A549 (cell line): ENCODE results near the gene RARG. TPM values are rescaled to one million over a fixed set of nuclear protein-coding genes. Genes with fewer than 3 reads are reported as not detected.

Experiments
- ATAC-seq, 2 experiments: fragments of 200-7000 bp in 1 of 2; fragments of >200 bp in 1 of 2; cut with Nextera tagmentation in 1 of 2; cut with Tn5 transposase in 1 of 2; 3 replicates each; pipeline versions ENCODE4 v1.8.0 to v1.9.1; 2018 to 2020; ENCODE audit warnings: mild to moderate bottlenecking in 1 of 2, moderate library complexity in 1 of 2
- CTCF ChIA-PET: fragments of 300-600 bp; sonication (Branson Sonifier 250); formaldehyde crosslinking; extraction: SDS; loops from one replicate; lab custom pipeline; 2021; ENCODE audit warnings: antibody characterized with exemption, inconsistent platforms; lab: Yijun Ruan, JAX
- POLR2A ChIA-PET: fragments of 350-600 bp; formaldehyde crosslinking; extraction: SDS; loops from one replicate; lab custom pipeline; 2021; ENCODE audit warnings: antibody characterized with exemption, inconsistent platforms; lab: Yijun Ruan, JAX
- DNase-seq, 2 experiments: peaks; one replicate each; pipeline versions ENCODE4 v3.0.0 to v3.0.0-alpha.2; 2011 to 2016; ENCODE audit warnings: low read depth in 1 of 2, low spot score in 1 of 2
- FAIRE-seq: peaks from 2 replicates; lab custom pipeline; 2011; peaks lifted over from hg19 to GRCh38; lab: Jason Lieb, UNC
- H3K27ac ChIP-seq, 2 experiments: fragments of >200 bp; sonication (Bioruptor Twin); formaldehyde crosslinking; 3 replicates each; pipeline ENCODE4 v1.5.1; 2016 to 2017
- H3K4me1 ChIP-seq: fragments of >200 bp; sonication (Bioruptor Twin); formaldehyde crosslinking; 3 replicates; pipeline ENCODE4 v1.6.1; 2016
- H3K4me2 ChIP-seq: fragments of >200 bp; sonication (Bioruptor Twin); formaldehyde crosslinking; 3 replicates; pipeline ENCODE4 v1.6.1; 2016
- H3K4me3 ChIP-seq: fragments of >200 bp; sonication (Bioruptor Twin); formaldehyde crosslinking; 3 replicates; pipeline ENCODE4 v1.5.1; 2016
- H3K9me3 ChIP-seq: fragments of >200 bp; sonication (Bioruptor Twin); formaldehyde crosslinking; 3 replicates; pipeline ENCODE4 v1.6.1; 2016
- BCL3 ChIP-seq: fragments of >200 bp; sonication (Bioruptor Twin); formaldehyde crosslinking; IDR thresholded peaks from 3 replicates; pipeline ENCODE4 v1.6.1; 2016
- BHLHE40 ChIP-seq: IDR thresholded peaks from 2 replicates; pipeline ENCODE4 v1.6.1; 2012; ENCODE audit warnings: low read depth, low read length, inconsistent platforms
- EHMT2 ChIP-seq: fragments of 200-600 bp; sonication (generic); IDR thresholded peaks from 2 replicates; pipeline ENCODE4 v1.6.1; 2016; ENCODE audit warnings: antibody characterized with exemption, low read depth, mild to moderate bottlenecking, moderate library complexity
- ELK1 ChIP-seq: fragments of 150-350 bp; IDR thresholded peaks from 2 replicates; pipeline ENCODE4 v1.6.1; 2014; ENCODE audit warnings: low read depth, mild to moderate bottlenecking, low read length
- EP300 ChIP-seq, 2 experiments: fragments of >200 bp; sonication (Bioruptor Twin); formaldehyde crosslinking; IDR thresholded peaks; 2 replicates in 1 of 2; 3 replicates in 1 of 2; pipeline ENCODE4 v1.6.1; 2016 to 2017
- FOSB ChIP-seq: fragments of 250-450 bp; sonication (Bioruptor Pico); IDR thresholded peaks from 2 replicates; pipeline ENCODE4 v1.5.0; 2020; ENCODE audit warnings: mild to moderate bottlenecking, moderate library complexity
- FOXS1 ChIP-seq: fragments of 250-450 bp; sonication (Bioruptor Pico); IDR thresholded peaks from 2 replicates; pipeline ENCODE4 v1.5.0; 2020; ENCODE audit warnings: mild to moderate bottlenecking, moderate library complexity
- GATA3 ChIP-seq: IDR thresholded peaks from 2 replicates; pipeline ENCODE4 v1.6.1; 2012; ENCODE audit warnings: borderline replicate concordance
- HDAC2 ChIP-seq: fragments of 200-600 bp; sonication (generic); IDR thresholded peaks from 2 replicates; pipeline ENCODE4 v1.6.1; 2016
- HMGXB4 ChIP-seq: fragments of 250-450 bp; sonication (Bioruptor Pico); IDR thresholded peaks from 2 replicates; pipeline ENCODE4 v1.5.0; 2021; ENCODE audit warnings: mild to moderate bottlenecking, moderate library complexity, borderline replicate concordance
- HOXA7 ChIP-seq: fragments of 250-450 bp; sonication (Bioruptor Pico); IDR thresholded peaks from 2 replicates; pipeline ENCODE4 v1.5.0; 2020; ENCODE audit warnings: mild to moderate bottlenecking, moderate library complexity
- JUN ChIP-seq, 2 experiments: fragments of >200 bp; sonication (Bioruptor Twin); formaldehyde crosslinking; IDR thresholded peaks; 2 replicates in 1 of 2; 3 replicates in 1 of 2; pipeline ENCODE4 v1.6.1; 2016 to 2017
- KDM1A ChIP-seq: fragments of 200-600 bp; sonication (generic); IDR thresholded peaks from 2 replicates; pipeline ENCODE4 v1.6.1; 2016; ENCODE audit warnings: low read depth, mild to moderate bottlenecking
- MAZ ChIP-seq: fragments of 150-350 bp; IDR thresholded peaks from 2 replicates; pipeline ENCODE4 v1.6.1; 2014; ENCODE audit warnings: antibody characterized with exemption, low read depth, low read length, borderline replicate concordance
- NPAS2 ChIP-seq: fragments of 250-450 bp; sonication (Bioruptor Pico); IDR thresholded peaks from 2 replicates; pipeline ENCODE4 v1.8.0; 2022; ENCODE audit warnings: mild to moderate bottlenecking, moderate library complexity, borderline replicate concordance
- POLR2A ChIP-seq: IDR thresholded peaks from 2 replicates; pipeline ENCODE4 v1.6.1; 2012; ENCODE audit warnings: mild to moderate bottlenecking, low read length
- POLR2AphosphoS2 ChIP-seq: conservative IDR thresholded peaks from 2 replicates; pipeline ENCODE4 v1.6.1; 2012; ENCODE audit warnings: low read length, improper control_type of control experiment, inconsistent platforms
- RARB ChIP-seq: fragments of 250-450 bp; sonication (Bioruptor Pico); IDR thresholded peaks from 2 replicates; pipeline ENCODE4 v1.8.0; 2021; ENCODE audit warnings: mild to moderate bottlenecking, moderate library complexity
- RCOR1 ChIP-seq: fragments of 150-350 bp; IDR thresholded peaks from 2 replicates; pipeline ENCODE4 v1.6.1; 2014; ENCODE audit warnings: antibody characterized with exemption, low read length, low read depth
- RFX5 ChIP-seq: fragments of 450-650 bp; IDR thresholded peaks from 2 replicates; pipeline ENCODE4 v1.7.1; 2014; ENCODE audit warnings: antibody characterized with exemption, mild to moderate bottlenecking, moderate library complexity
- SMC3 ChIP-seq: fragments of >200 bp; sonication (Bioruptor Twin); formaldehyde crosslinking; IDR thresholded peaks from 3 replicates; pipeline ENCODE4 v1.6.1; 2018; ENCODE audit warnings: inconsistent platforms
- TFCP2L1 ChIP-seq: fragments of 250-450 bp; sonication (Bioruptor Pico); IDR thresholded peaks from 2 replicates; pipeline ENCODE4 v1.5.0; 2021; ENCODE audit warnings: mild to moderate bottlenecking
- ZFP36 ChIP-seq: fragments of 450-650 bp; IDR thresholded peaks from 2 replicates; pipeline ENCODE4 v1.6.1; 2014; ENCODE audit warnings: borderline replicate concordance; ENCODE audit not compliant: partially characterized antibody
- ZNF302 ChIP-seq: fragments of 250-450 bp; sonication (Bioruptor Pico); IDR thresholded peaks from 2 replicates; pipeline ENCODE4 v1.9.0; 2021; ENCODE audit warnings: inconsistent platforms, mild to moderate bottlenecking, moderate library complexity
- WGBS: methylation state at CpG from one replicate; pipeline ENCODE4 v1.1.6; 2017; ENCODE audit errors: missing lambda C conversion rate; 5-methylcytosine and 5-hydroxymethylcytosine counted together
- polyA plus RNA-seq, 4 experiments: library from polyadenylated mRNA; depleted of rRNA in 3 of 4; stranded (reverse); fragments of >200 nt; fragmentation: RNase III in 1 of 4; extraction: RNeasy Plus Mini Kit Qiagen cat#74134 plus additional on column Dnase treatment in 1 of 4; gene quantifications; 2 replicates in 3 of 4; 3 replicates in 1 of 4; pipeline ENCODE4 v1.2.3, GENCODE V29; 2011 to 2017
- TF ChIP-seq, protein P1 (sequence below): IDR thresholded peaks from 2 replicates; pipeline ENCODE4 v1.6.1; 2012
- TF ChIP-seq, protein P2 (sequence below): IDR thresholded peaks from 2 replicates; pipeline ENCODE4 v1.6.1; 2012

RARG gene
- polyA plus RNA-seq, 2 of the 4 experiments (the other 2 are of a cell fraction): 15.6 to 17.2 TPM

- H3K4me2 ChIP-seq: no peak overlapping the region
- TF ChIP-seq ELK1: no peak
- TF ChIP-seq SMC3: no peak
- no peak for TF ChIP-seq POLR2AphosphoS2
- TF ChIP-seq HMGXB4 (CRISPR knock-in tag): no peak
- no peak for TF ChIP-seq RARB
- no peak for TF ChIP-seq EP300 (IDR thresholded peaks at IDR 0.05)
- no peak for TF ChIP-seq FOXS1 (CRISPR knock-in tag)
- TF ChIP-seq HOXA7 (CRISPR knock-in tag): no peak
- TF ChIP-seq, protein P1, sequence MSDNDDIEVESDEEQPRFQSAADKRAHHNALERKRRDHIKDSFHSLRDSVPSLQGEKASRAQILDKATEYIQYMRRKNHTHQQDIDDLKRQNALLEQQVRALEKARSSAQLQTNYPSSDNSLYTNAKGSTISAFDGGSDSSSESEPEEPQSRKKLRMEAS: no peak
- no peak for TF ChIP-seq EHMT2
- TF ChIP-seq MAZ: no peak
- no peak for TF ChIP-seq BCL3
- no peak for TF ChIP-seq GATA3
- TF ChIP-seq, protein P2, sequence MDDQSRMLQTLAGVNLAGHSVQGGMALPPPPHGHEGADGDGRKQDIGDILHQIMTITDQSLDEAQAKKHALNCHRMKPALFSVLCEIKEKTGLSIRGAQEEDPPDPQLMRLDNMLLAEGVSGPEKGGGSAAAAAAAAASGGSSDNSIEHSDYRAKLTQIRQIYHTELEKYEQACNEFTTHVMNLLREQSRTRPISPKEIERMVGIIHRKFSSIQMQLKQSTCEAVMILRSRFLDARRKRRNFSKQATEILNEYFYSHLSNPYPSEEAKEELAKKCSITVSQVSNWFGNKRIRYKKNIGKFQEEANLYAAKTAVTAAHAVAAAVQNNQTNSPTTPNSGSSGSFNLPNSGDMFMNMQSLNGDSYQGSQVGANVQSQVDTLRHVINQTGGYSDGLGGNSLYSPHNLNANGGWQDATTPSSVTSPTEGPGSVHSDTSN: no peak
- no peak for TF ChIP-seq RCOR1
- TF ChIP-seq RFX5: no peak
- TF ChIP-seq HDAC2: no peak
- TF ChIP-seq JUN (IDR thresholded peaks at IDR 0.05): no peak
- no peak for TF ChIP-seq TFCP2L1 (CRISPR knock-in tag)
- TF ChIP-seq BHLHE40: no peak
- CTCF ChIA-PET: interaction anchor here (0.5 to 36.2 kb wide), 3 partner anchors 8 to 575 kb away, joined by 3 to 646 read pairs (median 451); partner anchors contain the start of gene ITGB7
- WGBS: 91% methylated on average over 8 of the region's 8 CpGs
- peaks cover 54% of the 10 kb centered on the region for H3K4me1 ChIP-seq
- H3K4me3 ChIP-seq: no peak overlapping the region
- no peaks in the 10 kb centered on the region for H3K9me3 ChIP-seq
- DNase-seq: no peak
- H3K27ac ChIP-seq: peak overlapping the region; percentile 7 to 79; a peak in 4 of 6 replicates
- no peak for FAIRE-seq
- no peak for ATAC-seq
- POLR2A ChIA-PET: interaction anchor here (1.3 to 2.6 kb wide), 2 partner anchors 11 to 125 kb away, joined by 3 to 13 read pairs; partner anchors contain the start of genes CSAD, PFDN5 and ZNF740
Observed at GRCh38 chr12:53170215-53170614, 61.8 kb downstream of the RARG start.

GRCh38 chr12:53169644-53170043 lies 62.4 kb downstream of the RARG start:
- 89% methylated on average over 7 of the region's 7 CpGs for WGBS
- H3K9me3 ChIP-seq: no peaks in the 10 kb centered on the region
- peak overlapping the region in 1 of 2 experiments; percentile 79; a peak in 4 of 6 replicates for H3K27ac ChIP-seq
- CTCF ChIA-PET: interaction anchor here (0.6 to 36.2 kb wide), 4 partner anchors 8 to 111 kb away, joined by 3 to 646 read pairs (median 228); partner anchors contain the start of gene ITGB7
- TF ChIP-seq KDM1A (no peak), ZNF302 (CRISPR knock-in tag) (no peak), POLR2A (no peak), BCL3 (no peak), RCOR1 (no peak), HMGXB4 (CRISPR knock-in tag) (no peak), BHLHE40 (no peak), JUN (IDR thresholded peaks at IDR 0.05) (no peak), HOXA7 (CRISPR knock-in tag) (no peak), FOSB (CRISPR knock-in tag) (no peak), ZFP36 (no peak), NPAS2 (CRISPR knock-in tag) (no peak)
- POLR2A ChIA-PET: interaction anchor here (2.6 kb wide), 1 partner anchor 11 kb away, joined by 13 read pairs; the partner anchor contains the start of genes CSAD and ZNF740
- peaks cover 50% of the 10 kb centered on the region for H3K4me1 ChIP-seq
- DNase-seq (no peak), ATAC-seq (no peak), FAIRE-seq (no peak)
- H3K4me2 ChIP-seq: no peak overlapping the region
- H3K4me3 ChIP-seq: no peak overlapping the region
